A673 (cell line): ENCODE measurements around the gene TM2D3. TPM values are rescaled to one million over a fixed set of nuclear protein-coding genes. Genes with fewer than 3 reads are reported as not detected.

ENCODE experiments used
- BruUV-seq: library from RNA; stranded (reverse); fragments of 400-500 nt; replicated peaks from 2 replicates; lab custom pipeline; 2021; lab: Mats Ljungman, UMichigan
- CTCF ChIA-PET: fragments of 300-600 bp; sonication (Branson Sonifier 250); formaldehyde crosslinking; loops from one replicate; lab custom pipeline; 2022; ENCODE audit warnings: antibody characterized with exemption; lab: Charles Lee
- POLR2A ChIA-PET: fragments of 300-600 bp; sonication (Branson Sonifier 250); formaldehyde crosslinking; loops from one replicate; lab custom pipeline; 2022; ENCODE audit warnings: antibody characterized with exemption; ENCODE audit not compliant: low non-redundant PET; lab: Charles Lee
- DNase-seq: peaks from one replicate; pipeline ENCODE4 v3.0.0-alpha.2; 2015; ENCODE audit warnings: low spot score
- H3K27ac ChIP-seq: fragments of 200-600 bp; sonication (generic); 2 replicates; pipeline ENCODE4 v1.5.1; 2016; ENCODE audit warnings: mixed run types, low read depth, mild to moderate bottlenecking, mixed read lengths, antibody characterized with exemption, low read length; ENCODE audit not compliant: poor library complexity, severe bottlenecking
- H3K27me3 ChIP-seq: fragments of 200-600 bp; sonication (generic); replicated peaks from 2 replicates; pipeline ENCODE4 v1.6.1; 2017; ENCODE audit warnings: mixed run types, low read depth, mild to moderate bottlenecking, mixed read lengths, antibody characterized with exemption, low read length; ENCODE audit not compliant: insufficient read depth, poor library complexity
- H3K36me3 ChIP-seq: fragments of 200-600 bp; sonication (generic); 2 replicates; pipeline ENCODE4 v1.6.1; 2016; ENCODE audit warnings: mixed run types, mild to moderate bottlenecking, mixed read lengths, antibody characterized with exemption, low read length; ENCODE audit not compliant: insufficient read depth, poor library complexity, severe bottlenecking
- H3K4me1 ChIP-seq: fragments of 200-600 bp; sonication (generic); 2 replicates; pipeline ENCODE4 v1.6.1; 2017; ENCODE audit warnings: mixed run types, mild to moderate bottlenecking, mixed read lengths, antibody characterized with exemption, low read length; ENCODE audit not compliant: insufficient read depth, poor library complexity, severe bottlenecking
- H3K4me3 ChIP-seq: fragments of 200-600 bp; sonication (generic); 2 replicates; pipeline ENCODE4 v1.5.1; 2016; ENCODE audit warnings: low read depth, mixed run types, mild to moderate bottlenecking, mixed read lengths, low read length; ENCODE audit not compliant: poor library complexity, severe bottlenecking
- H3K9me3 ChIP-seq: fragments of 200-600 bp; sonication (generic); 2 replicates; pipeline ENCODE4 v1.6.1; 2016; ENCODE audit warnings: mixed run types, low read depth, mild to moderate bottlenecking, mixed read lengths, antibody characterized with exemption, low read length; ENCODE audit not compliant: poor library complexity, severe bottlenecking
- EZH2 ChIP-seq: fragments of 200-600 bp; sonication (generic); IDR thresholded peaks from 2 replicates; pipeline ENCODE4 v1.6.1; 2017; ENCODE audit warnings: borderline replicate concordance, low read depth, mild to moderate bottlenecking, mixed read lengths, antibody characterized with exemption, low read length; ENCODE audit not compliant: poor library complexity, severe bottlenecking
- intact Hi-C: fragments of 100-400 bp; cut with micrococcal nuclease; formaldehyde crosslinking; loops from one replicate; pipeline ENCODE4 v1.10.0; 2022; ENCODE audit not compliant: unreplicated experiment
- total RNA-seq: library from RNA; stranded (reverse); gene quantifications from 2 replicates; pipeline ENCODE4 v1.2.3, GENCODE V29; 2021
- TF ChIP-seq, protein P1 (sequence below): fragments of 300-800, 200-600 bp; sonication (generic); conservative IDR thresholded peaks from 2 replicates; pipeline ENCODE4 v1.5.1; 2017; ENCODE audit warnings: low read depth, mild to moderate bottlenecking, antibody characterized with exemption, low read length, moderate library complexity, mixed read lengths

The TM2D3 gene
- total RNA-seq, 1 experiment from 2014 or later = 49.4 TPM

DNA sequence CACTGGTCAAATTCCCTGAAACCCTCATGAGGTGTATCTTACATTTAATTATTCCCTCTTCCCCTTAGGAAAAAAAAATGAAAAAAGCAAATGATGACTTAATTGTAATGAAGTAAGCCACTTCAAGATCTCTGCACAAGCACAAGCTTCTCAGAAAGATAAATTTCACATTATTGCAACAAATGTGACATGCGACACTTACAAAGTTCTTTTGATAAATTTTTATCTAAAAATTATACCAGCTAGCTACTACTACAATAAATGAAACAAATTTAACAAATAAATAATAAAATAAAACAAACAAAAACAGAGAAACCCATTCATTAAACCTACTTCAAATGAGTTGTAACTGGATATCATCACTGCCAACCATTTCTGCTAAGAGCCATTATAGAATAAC lies 10.0 kb upstream of the TM2D3 start:
- Histone ChIP-seq H3K4me1 (no peaks in the 10 kb centered on the region), H3K9me3 (no peaks in the 10 kb centered on the region), H3K4me3 (no peak overlapping the region), H3K36me3 (no peaks in the 10 kb centered on the region), H3K27ac (no peak overlapping the region), H3K27me3 (no peaks in the 10 kb centered on the region)
- intact Hi-C loops = no loop called here
- POLR2A ChIA-PET = no interaction called here
- no peak for TF ChIP-seq EZH2
- TF ChIP-seq, protein P1, sequence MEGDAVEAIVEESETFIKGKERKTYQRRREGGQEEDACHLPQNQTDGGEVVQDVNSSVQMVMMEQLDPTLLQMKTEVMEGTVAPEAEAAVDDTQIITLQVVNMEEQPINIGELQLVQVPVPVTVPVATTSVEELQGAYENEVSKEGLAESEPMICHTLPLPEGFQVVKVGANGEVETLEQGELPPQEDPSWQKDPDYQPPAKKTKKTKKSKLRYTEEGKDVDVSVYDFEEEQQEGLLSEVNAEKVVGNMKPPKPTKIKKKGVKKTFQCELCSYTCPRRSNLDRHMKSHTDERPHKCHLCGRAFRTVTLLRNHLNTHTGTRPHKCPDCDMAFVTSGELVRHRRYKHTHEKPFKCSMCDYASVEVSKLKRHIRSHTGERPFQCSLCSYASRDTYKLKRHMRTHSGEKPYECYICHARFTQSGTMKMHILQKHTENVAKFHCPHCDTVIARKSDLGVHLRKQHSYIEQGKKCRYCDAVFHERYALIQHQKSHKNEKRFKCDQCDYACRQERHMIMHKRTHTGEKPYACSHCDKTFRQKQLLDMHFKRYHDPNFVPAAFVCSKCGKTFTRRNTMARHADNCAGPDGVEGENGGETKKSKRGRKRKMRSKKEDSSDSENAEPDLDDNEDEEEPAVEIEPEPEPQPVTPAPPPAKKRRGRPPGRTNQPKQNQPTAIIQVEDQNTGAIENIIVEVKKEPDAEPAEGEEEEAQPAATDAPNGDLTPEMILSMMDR = no peak
- CTCF ChIA-PET = no interaction called here
- no peak for DNase-seq
- no TSS peak for BruUV-seq

- Histone ChIP-seq H3K27ac (no peak overlapping the region), H3K27me3 (no peaks in the 10 kb centered on the region), H3K4me3 (no peak overlapping the region), H3K4me1 (no peaks in the 10 kb centered on the region), H3K36me3 (no peaks in the 10 kb centered on the region), H3K9me3 (no peaks in the 10 kb centered on the region)
- POLR2A ChIA-PET = no interaction called here
- TF ChIP-seq EZH2 = no peak
- TF ChIP-seq, protein P1 = no peak
- intact Hi-C loops = no loop called here
- no peak for DNase-seq
- BruUV-seq = no TSS peak
- CTCF ChIA-PET = no interaction called here
Measured at GRCh38 chr15:101660005-101660404, 7.8 kb upstream of the TM2D3 start.

DNA sequence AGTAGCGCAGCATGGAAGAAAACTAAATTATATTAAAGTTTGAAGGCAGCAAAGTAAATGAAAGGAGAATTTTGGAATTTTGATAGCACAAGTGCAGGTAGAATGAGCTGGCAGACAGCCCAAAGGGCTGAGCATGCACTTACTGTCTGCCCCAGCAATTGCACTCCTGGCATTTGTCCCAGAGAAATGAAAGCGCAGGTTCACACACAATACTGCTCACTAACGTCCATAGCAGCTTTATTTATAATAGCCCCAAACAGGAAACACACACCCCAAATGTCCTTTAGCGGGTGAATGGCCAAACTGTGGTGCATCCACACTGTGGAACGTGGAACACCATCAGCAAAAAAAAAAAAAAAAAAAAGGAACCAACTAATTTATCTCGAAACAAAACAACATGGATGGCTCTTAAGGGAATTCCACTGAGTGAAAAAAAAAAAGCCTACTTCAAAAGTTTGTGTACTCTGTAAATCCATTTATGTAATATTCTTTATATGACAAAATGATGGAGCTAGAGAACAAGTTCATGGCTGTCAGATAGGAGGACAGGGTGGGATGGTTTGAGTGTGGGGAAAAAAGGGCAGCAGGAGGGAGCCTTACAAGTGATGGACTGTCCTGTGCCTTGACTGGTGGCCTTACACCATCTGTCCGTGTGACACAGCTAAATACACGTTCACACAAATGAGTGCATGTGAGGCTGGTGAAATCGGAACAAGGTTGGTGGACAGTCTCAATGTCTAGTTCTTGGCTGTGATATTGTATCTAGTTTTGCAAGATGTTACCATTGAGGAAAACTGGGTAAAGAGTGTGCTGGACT lies 6.0 kb upstream of the TM2D3 start:
- no peaks in the 10 kb centered on the region for H3K27me3 ChIP-seq
- POLR2A ChIA-PET = no interaction called here
- no peaks in the 10 kb centered on the region for H3K9me3 ChIP-seq
- peaks cover 9% of the 10 kb centered on the region for H3K4me1 ChIP-seq
- TF ChIP-seq EZH2 = no peak
- TF ChIP-seq, protein P1 = no peak
- H3K36me3 ChIP-seq = no peaks in the 10 kb centered on the region
- H3K27ac ChIP-seq = no peak overlapping the region
- intact Hi-C loops = no loop called here
- CTCF ChIA-PET = no interaction called here
- no peak for DNase-seq
- BruUV-seq = no TSS peak
- H3K4me3 ChIP-seq = no peak overlapping the region
